DMS153 (cell line): ENCODE measurements around the gene SHCBP1L.

Experiments
- DNase-seq: peaks from one replicate; lab custom pipeline; 2025; lab: John Stamatoyannopoulos, UW

The SHCBP1L gene

DNA sequence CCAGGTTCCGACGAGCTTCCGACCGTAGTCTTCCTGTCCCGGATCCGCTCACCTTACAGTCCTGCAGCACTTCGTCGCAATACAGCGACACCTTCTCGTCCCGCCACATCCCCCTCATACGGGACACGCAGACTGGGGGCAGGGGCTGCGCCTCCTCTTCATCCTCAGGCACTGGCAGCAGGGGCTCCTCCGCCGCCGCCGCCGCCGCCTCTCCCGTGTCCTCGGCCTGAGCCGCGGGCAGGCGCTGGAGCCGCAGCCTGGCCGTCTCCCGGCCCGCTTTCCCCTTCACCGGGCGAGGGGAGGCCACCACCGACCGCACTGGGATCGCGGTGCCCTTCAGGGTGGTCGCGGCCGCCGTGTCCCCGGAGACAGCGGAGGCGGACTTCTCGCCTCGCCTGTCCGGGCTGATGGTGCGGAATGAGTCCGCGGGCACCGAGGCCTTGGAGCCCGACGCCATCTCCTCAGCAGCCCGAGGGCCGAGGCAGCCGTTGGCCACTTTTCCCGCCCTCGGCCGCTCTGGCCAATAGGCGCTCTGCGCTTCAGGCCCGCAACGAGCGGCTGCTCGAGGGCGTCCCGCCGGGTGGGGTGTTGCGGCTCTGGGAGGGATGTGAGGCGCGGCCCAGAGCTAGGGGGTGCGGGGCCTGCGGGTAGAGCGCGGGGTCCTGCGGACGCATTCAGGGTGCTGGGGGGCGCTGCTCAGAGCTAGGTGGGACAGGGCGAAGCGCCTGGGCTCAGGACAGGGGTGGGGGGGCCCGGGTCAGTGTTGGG lies at the start of gene SHCBP1L:
Gene SHCBP1L, minus strand, starts transcription at position 490 of the 768 bp plus-strand sequence. Its CDS starts 33 bp downstream, at position 457.
- DNase-seq = no peak

DNA sequence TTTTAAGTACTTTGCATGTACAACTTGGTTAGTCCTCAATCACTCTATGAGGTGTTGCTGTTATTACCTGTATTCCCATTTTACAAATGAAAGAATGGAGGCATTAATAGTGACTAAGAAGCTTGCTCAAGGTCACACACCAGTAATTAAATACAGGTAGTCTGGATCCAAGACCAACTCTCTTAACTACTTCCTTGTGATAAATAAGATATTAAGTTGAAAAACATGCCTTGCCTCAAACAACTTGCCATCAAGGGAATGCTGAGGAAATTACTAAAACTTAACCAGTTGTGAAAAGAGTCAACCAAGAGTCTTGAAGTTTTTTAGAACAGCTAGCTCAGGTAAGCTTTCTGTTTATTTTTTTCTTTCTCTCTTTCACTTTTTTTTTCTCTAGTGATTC lies 49.3 kb upstream of the SHCBP1L start:
- no peak for DNase-seq

DNA sequence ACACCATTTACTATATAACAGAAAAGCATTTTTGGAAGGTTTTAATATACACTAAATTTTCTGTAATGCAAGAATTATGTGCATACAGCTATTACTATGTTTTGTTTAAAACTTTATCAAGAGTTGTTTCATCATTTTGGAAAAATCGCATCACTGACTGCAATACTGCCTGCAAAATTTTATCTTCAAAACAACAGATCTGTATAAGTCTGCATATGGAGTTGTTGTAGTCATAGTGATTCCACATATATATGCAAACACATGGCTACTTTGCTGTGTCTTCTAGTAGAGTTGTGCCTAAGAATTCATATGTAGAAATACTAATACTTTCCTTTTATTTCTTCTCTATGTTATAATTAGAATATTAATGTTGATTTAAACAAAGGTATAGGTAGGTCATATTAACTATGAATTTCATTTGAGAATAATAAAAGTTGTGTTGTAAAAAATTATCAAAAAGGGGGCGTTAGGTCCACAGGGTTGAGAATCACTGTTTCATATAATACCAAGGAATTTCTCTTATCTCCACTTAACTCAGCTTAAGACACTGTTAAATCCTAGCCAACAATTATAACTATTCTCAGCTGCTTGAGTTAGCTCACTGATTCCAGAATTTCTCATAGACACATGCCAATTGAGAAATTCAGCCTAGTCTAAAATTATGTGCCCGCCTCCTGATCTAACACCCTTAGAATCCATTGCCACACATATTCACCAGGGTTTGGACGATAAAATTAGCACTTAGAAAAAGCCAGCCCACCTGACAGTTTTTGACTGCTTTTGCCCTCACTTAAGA lies 47.4 kb upstream of the SHCBP1L start:
- DNase-seq = no peak

DNA sequence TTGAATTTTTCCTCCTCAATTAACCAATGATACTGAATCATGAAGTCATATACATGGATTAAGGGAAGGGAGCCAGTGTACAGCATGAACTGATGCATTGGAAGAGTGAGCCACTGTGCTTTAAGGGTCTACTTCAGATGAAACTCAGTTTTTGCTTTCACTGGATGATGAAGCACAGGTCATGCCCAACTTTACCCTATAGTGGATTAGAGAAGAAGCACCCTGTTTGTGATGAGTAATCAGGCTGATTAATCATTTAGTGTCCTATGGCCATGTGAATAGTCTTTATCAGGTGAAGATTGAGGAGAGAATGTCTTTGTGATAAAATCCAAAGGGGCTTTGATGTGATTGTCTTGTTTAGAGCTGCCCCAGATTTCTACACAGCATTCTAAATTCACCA lies 45.5 kb upstream of the SHCBP1L start:
- DNase-seq = no peak

DNA sequence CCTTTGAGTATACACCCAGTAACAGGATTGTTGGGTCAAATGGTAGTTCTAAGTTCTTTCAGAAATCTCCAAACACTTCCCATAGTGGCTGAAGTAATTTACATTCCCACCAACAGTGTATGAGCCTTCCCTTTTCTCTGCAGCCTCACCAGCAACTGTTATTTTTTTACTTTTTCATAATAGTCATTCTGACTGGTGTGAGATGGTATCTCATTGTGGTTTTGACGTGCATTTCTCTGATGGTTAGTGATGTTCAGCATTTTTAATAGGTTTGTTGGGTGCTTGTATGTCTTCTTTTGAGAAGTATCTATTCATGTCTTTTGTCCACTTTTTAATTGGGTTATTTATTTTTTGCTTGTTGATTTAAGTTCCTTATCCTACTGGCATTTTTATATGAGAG lies 43.9 kb upstream of the SHCBP1L start:
- no peak for DNase-seq

DNA sequence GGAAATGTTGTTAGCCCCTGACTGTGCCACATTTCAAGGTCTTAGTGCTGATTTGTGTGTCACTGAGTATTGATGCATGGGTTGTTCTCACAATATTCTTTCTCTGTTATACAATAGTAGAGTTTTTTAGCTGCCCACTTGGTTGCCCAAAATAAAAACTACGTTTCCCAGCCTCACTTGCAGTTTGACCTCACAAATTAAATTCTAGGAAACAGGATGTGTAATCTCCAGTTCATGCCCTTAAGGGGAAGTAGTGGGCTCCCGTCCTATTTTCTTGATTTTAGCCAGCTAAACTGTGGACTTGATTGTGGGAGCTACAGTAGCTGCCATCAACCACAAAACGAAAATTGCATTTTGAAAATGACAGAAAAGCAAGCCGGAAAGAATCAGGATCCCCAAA lies 42.9 kb upstream of the SHCBP1L start:
- no peak for DNase-seq

DNA sequence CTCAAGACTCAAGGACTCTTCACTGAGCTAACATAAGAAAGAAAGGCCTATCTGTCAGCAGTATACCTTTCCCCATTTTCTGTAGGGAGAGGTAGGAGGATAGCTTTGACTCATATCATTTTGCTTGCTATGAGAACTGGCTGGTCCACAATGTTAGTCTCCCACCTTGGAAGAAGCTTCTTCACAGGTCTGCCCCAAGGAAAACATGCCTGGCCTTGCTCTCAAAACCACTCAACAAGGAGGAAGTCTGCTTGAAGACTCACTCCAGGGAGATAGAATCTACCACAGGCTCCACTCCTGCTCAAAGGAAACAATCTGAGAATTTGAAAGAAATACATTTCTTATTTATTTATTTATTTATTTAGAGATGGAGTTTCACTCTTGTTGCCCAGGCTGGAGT lies 40.8 kb upstream of the SHCBP1L start:
- DNase-seq = no peak

DNA sequence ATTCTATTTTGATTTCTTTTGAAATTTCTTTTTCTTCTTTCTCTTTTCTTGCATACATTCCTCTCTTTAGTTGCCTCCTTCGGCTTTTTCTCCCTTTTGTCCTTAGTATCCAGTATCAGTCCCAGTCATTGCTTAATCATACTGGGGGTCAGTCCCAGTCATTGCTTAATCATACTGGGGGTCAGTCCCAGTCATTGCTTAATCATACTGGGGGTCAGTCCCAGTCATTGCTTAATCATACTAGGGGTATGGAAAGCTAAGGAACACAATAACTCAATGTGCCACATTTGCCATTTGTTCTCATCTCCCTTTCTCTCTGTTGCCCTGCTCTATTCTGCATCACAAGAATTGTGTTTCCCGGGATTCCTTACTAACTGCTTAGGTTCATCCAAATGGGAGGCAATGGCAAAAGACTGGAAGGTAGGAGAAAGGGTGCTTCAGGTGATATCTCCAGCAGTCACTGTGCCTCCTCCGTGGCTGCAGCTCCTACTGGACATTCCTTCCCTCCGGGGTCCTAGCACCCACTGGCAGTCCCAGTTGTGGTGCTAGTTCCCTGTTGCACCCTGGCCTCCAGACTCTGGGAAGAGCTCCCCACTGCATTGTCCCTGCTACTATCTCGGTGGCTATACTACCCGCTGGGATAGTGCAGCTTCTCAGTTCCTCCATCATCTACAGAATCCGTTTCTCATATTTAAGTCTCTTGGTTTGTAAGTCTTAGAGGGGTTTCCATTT lies 37.6 kb upstream of the SHCBP1L start:
- no peak for DNase-seq

DNA sequence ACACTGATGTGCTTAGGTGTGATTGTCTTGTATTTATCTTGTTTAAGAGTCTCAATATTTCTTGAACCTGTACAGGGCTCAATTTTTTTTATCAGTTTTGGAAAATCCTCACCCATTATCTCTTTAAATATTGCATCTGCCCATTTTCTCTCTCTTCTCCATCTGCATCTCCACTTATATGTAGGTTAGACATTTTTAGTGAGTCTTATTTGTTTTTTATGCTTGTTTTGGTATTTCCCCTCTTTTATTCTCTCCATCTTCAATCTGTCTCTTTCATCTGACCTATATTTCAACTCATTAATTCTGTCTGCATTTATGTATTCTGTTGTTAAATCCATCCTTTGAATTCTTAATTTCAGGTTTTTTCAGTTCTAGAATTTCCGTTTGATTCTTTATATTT lies 32.9 kb upstream of the SHCBP1L start:
- no peak for DNase-seq

DNA sequence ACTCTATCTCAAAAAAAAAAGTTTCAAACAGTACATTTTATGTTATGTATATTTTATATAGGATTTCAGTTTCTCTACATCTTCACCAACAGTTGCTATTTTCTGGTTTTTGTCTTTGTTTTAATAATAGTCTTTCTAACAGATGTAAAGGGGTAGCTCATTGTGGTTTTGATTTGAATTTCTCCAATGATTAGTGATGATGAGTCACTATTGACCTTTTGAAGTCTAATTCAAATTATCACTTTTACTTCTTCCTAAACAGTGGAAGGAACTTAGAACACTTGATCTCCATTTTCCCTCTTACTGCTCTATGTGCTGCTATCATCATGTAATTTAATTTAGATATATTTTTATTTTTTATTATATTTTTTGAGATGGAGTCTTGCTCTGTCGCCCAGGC lies 31.7 kb upstream of the SHCBP1L start:
- no peak for DNase-seq

DNA sequence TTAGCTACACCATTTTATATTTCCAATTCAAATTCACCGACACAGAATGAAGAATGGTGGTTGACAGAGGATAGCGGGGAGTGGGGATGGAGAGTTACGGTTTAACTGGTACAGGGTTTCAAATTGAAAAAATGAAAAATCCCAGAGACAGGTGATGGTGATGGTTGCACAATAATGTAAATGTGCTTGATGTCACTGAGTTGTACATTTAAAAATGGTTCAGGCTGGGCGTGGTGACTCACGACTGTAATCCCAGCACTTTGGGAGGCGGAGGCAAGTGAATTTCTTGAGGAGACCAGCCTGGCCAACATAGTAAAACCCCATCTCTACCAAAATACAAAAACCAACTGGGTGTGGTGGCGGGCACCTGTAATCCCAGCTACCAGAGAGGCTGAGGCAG lies 31.2 kb upstream of the SHCBP1L start:
- no peak for DNase-seq

DNA sequence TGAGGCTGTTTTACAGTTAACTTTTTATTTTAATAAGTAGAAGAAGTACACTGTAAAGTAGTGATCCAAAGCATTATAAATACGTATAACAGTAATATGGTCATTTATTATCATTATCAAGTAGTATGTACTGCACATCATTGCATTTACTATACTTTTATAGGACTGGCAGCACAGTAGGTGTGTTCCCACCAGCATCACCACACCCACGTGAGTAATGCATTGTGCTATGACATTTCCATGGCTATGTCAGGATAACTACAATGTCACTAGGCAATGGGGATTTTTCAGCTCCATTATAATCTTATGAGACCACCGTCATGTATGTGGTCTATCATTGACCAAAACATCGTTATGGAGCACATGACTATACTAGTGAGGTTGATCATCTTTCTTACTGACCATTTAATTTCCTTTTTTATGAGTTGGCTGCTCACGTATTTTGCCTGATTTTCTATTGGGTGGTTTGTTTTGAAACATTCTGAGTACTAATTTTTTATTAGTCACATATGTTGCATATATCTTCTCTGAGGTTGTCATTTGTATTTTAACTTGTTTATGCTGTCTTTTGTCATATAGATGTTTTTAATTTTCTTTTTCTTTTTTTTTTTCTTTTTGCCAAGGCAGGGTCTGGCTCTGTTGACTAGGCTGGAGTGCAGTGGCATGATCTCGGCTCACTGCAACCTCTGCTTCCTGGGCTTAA lies 25.3 kb upstream of the SHCBP1L start:
- no peak for DNase-seq

DNA sequence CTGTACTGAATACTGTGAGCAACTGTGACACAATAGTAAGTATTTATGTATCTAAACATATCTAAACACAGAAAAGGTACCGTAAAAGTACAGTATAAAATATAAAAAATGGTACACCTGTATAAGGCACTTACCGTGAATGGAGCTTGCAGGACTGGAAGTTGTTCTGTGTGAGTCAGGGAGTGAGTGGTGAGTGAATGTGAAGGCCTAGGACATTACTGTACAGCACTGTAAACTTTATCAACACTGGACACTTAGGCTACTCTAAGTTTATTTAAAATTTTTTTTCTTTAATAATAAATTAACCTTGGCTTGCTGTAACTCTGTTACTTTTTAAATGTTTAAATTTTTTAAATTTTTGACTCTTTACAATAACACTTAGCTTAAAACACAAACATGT lies 24.5 kb upstream of the SHCBP1L start:
- no peak for DNase-seq

DNA sequence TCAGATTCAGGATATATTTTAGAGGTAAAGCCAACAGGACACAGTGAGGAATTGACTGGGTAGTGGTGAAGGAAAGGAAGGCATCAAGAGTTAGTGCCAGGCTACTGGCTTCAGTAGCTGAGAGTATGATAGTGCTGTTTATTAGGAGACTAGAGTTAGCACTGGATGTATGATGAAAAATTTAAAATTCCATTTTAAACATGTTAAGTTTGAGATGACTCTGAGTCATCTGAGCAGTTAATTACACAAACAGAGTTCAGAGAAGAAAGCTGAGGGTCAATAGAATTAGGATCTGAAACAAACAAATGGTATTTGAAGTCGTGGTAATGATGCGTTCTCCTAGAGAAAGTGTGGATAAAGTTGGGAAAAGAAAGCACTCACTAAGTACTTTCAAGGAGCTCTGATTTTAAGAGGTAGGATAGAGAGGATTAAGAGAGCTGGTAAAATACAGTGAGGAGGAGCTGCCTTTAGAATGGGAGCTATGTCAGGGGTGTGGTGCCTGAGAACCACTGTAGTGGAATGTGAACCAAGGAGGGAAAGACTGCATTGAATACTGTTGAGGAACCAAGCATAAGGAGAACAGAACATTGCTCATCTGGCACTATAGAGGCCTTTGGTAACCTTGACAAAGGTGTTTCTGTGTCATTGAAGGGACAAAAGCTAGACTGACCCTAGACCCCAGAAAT lies 21.7 kb upstream of the SHCBP1L start:
- DNase-seq = no peak

DNA sequence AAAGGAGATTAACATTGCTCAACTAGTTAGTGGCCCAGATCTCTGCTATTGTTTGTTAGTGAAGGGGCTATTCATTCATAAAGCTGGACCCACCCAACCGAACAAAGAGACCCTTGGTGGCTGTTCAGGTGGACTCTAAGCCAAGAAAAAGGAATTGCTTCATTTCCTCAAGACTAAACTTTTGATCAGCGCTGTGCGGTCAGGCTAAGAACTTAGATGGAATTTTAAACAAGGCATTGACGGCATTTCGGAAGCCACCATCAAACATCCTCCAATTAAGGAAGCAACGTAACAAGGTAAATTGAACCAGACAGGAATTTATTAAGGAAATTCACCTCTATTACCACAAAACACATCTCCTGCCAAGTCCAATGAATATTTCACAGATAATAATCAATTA lies 19.9 kb upstream of the SHCBP1L start:
- no peak for DNase-seq

DNA sequence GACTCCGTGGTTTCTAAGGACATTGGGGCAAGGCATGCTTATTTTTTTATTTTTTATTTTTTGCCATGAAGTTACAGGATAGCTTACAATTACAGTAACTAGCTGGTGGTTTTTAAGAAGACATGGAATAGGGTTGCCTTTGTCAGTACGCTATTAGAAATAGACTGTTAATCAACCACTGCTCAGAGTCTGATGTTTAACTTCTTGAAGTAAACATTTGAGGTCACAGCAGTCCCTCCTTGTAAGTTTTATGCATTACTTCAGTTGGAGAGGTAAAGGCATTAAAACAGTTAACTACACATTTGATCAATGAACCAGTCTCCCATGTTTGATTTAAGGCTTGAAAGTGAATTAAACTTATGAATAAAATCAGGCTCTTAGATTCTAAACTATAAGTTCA lies 19.3 kb upstream of the SHCBP1L start:
- no peak for DNase-seq

DNA sequence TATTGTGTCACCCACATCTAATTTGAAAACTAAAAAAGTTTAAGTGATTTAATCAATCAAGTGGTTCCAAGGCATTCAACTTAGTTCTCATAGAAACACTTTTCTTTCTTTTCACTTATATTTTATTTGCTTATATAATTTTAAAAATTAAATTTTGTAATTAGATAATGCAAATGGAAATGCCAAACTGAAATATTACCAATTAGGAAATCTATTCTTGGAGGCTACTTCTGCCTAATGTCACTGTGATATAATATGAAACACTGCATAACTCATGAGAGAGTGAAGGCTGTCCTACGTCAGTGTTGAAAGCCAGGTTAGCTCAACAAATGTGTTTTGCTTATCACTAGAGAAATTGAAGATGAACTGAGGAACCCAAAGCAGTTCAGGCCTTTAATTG lies 18.3 kb upstream of the SHCBP1L start:
- DNase-seq = no peak

DNA sequence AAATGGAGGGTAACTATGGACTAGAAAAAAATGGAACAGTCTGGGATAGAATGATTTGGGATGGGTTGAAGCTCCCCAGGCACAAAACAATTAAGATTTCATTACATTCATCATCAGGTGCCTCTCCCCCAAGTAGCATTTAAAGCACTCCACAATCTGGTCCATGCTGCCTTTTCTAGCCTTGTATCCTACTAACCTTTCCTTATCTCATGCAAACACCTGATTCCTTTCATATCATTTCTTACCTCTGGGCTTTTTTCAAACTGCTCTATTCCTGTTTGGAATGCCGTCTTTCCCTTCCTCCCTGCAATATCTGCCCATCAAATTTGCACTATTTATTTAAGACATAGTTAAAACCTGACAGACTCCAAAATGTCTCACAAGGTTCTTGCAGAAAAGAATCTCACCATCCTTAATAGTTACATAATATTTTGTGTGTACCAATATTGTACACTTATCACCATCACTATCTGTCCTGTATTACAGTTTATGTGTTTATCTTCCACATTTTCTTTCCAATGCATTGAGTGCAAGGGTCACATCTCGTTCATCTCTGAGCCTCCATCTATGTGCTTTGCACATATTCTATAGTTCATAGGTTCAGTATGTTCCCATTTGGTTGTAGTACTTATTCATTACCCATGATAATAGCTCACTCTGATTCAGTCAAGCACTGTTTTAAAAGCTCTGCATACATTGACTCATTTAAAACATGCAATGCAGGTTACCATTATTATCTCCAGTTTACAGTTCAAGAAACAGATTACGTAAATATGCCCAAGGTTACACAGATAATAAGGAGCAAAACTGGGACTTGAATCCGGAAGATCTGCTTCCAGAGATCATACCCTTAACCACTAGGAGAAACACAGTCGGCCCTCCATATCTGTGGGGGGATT lies 16.1 kb upstream of the SHCBP1L start:
- no peak for DNase-seq

DNA sequence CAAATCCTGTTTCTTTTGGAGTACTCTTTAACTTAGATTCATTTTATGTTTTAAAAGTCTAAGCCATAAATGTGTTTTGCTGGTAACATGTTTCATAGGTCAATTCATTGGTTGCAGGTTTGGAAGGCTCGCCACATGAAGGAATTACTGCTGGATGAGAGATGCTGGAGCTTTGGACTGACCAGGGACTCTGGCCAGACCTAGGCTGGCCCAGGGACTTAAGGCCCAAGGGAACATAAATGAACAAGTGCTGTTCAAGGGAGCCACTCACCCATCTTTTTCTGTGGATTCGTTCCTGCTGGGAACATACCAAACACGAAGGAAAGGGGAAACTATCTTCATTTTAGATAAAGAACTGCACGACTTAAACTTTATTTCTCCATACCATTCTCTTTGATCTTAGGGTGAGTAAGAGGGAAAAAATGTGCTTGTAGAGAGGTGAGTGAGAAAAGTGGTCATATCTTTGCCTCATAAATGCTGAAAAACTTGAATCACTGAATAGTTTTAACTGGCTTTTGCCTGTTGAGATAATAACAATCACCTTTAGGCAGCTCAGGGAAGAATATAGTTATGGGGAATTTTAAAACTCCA lies 15.3 kb upstream of the SHCBP1L start:
- no peak for DNase-seq

DNA sequence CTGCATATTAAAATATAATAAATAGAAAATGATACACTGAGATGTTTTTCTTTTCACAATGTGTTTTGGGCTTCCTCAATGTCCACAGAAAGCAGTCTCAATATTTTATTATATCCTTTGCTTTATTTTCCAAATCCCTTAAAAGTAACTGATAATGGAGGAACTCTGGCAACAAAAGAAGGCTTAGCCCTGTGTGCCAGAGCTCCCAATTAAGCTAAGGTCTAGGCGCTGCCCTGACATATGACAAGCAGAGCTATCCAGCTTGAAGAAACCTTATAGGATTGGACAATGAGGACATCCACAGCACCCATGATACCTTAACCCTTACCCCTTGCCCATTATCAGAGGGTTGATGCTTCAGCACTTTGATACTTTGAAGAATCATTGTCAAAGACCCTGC lies 12.9 kb upstream of the SHCBP1L start:
- no peak for DNase-seq
